Measurements from ENCODE around the gene SULF2.
"Not testable (repeated sequence)": the region's sequence is repeated elsewhere in the genome, so short reads cannot be mapped to it uniquely, and the experiment has no call there.

GRCh38 chr20:47826006-47826405 lies 40.7 kb upstream of the SULF2 start:
- not testable (repeated sequence) for TF ChIP-seq CTCF (IDR thresholded peaks at IDR 0.05); EZH2 (IDR thresholded peaks at IDR 0.05; ENCODE audit: borderline replicate concordance, insufficient read depth, low read depth, low read length, poor library complexity, severe bottlenecking)
